NK-92 (cell line): ENCODE measurements around the gene LRIG1.

Source experiments
- DNase-seq: peaks from one replicate; lab custom pipeline; 2025; ENCODE audit not compliant: unreplicated experiment; lab: John Stamatoyannopoulos, UW

The LRIG1 gene

DNA sequence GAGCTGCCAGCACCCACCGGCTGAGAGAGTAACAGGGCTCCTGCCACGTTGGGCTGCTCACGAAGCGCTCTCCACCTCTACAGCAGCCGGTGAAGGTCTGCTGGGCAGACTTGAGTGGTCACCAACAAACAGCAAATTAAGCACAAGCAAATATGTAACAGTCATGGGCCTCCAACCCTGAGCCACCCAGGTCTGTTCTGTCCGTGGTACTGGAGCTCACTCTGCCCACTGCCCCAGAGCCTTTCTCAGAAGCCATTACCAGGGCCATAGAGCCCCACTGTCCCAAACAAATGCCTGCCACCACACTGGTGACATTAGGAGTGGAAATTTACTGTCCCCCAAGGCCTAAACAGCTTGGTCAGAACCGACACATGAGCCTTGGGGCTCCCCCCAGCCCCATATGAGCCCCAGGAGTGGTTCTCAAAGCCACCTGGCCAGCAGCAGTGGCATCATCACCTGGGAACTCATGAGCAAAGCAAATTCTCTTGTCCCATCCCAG, 56.6 kb downstream of the LRIG1 start:
- no peak for DNase-seq

DNA sequence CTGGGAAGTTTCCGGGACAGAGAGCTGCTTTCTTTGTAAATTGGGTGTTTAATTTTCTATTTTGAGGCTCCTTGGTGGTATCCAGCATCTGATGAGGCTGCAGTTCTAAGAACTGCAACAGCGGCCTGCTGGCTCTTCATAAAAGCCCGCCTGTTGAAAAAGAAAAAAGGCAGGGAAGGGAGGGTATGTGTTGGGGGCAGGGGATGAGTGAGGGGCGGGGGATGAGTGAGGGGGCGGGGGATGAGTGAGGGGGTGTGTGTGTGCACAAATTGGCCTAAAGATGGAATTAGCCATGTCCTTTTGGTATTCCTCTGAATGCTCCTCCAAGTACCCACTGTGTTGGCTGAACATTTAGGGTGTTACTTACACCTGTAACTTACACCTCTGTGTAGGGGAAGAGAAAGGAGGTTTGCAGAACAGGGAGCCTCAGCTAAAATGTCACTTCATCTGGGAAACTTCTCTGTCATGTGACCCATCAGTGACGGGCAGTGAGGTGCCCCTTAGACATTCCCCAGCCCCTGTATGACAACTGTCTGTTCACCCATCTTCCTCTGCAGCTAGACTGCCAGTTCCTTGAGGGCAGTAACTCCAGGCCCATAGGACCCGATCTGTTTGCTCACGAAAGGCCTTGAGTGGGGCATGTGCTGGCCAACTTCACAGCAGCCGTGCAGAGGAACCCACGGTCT, 57.6 kb downstream of the LRIG1 start:
- DNase-seq, result no peak

GRCh38 chr3:66442254-66443117, 58.3 kb downstream of the LRIG1 start:
- DNase-seq, result no peak

- DNase-seq, result no peak
Measured at GRCh38 chr3:66441692-66442091, 59.1 kb downstream of the LRIG1 start.

- DNase-seq, result no peak
Measured at GRCh38 chr3:66441129-66441528, 59.7 kb downstream of the LRIG1 start.

GRCh38 chr3:66439666-66440344, 61.0 kb downstream of the LRIG1 start:
- DNase-seq, result no peak

DNA sequence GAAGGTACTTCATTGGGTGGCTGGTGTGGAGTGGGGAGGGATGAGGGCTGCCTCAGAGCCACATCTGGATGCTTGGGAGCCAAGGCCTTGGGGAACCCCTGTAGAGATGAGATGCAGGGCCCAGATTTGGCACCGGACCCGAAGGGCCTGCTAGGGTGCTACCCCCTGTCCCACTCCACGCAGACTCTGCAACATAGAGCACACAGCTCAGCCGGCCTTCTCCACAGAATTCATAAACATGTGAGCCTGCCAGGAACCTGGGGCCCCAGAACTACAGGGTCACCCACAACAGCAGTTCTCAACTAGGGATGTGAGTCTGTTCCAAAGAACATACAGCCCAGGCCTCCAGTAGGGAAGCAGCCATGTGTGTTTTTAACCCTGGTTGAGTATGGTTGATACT, 62.8 kb downstream of the LRIG1 start:
- no peak for DNase-seq

DNA sequence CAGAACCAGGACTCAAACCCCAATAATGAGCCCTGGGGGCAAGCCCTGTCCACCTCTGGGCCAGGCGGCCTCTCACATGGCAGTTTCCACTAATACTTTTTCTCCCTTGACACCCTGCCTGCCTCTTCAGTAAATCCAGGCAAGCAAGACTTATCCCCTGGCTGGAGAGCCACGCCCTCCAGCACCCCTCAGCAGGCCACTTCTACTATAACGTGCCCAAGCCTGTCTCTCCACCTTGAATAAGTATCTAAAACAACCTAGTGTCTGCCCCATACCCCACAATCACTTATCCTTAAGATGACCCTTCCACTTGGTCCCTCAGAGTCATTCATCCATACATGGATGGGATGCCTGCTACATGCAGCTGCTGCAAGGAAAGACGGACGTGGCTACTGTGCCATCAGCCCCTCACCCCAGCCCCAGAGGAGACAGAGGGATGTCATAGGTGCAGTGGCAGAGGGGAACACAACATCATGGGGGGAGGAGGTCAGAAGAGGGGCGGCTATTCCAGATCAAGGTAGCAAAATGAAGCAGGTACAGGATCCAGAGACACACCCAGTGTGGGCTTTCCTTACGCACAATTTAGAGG, 63.4 kb downstream of the LRIG1 start:
- DNase-seq, result no peak

DNA sequence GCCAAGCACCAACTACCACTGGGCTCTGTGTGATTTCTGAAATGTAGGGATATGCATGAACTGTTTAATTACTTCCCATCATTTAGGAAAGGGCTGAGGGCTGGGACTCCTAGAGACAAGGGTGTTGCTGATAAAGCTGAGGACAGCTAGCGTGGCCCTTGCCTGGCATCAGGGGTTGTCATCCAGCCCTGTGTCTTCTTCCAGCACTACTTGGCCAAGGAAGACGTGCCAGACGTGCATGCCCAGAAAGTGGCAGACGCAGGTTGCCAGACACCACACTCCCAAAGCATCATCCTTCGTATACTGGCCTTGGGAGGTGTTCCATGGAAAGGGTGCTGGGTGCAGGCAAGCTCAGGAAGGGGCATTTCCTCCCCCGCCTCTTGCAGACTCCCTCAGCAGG, 64.8 kb downstream of the LRIG1 start:
- DNase-seq, result no peak

- no peak for DNase-seq
Measured at GRCh38 chr3:66434726-66435125, 66.1 kb downstream of the LRIG1 start.

- DNase-seq, result no peak
Measured at GRCh38 chr3:66433522-66433782, 67.4 kb downstream of the LRIG1 start.

DNA sequence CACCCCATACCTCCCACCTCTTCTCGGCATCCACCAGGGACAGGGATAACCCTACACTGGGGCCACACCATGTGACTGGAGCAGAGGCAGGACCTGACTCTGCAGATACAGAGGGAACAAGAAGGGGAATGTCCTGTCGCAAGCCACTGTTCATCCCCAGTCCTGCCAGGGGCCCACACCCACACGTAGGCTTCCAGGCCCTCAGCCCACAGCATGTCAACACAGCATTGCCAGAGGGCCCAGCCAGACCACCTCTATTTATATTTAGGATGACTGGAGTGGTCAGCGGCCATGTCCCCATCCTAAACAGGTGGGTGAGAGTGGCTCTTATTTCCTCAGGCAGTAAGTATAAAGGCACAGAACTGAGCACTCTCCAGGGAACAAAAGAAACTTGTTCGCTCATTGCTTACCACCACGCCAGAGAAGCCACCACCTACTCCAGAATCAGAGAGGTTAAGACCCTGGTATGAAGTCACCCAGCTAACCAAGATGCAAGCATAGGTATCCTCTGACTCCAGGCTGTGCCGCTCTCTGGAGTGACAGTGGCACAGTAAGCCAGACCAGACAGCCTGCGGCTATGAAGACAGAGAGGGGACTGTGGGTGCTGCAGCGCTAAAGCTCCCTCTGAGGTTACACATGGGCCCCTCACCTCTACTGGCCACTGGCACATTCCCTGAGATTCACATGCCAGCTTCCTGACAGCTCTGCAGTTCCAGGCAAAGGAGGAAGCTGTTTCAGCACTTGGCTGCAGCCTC, 67.9 kb downstream of the LRIG1 start:
- DNase-seq, result no peak

DNA sequence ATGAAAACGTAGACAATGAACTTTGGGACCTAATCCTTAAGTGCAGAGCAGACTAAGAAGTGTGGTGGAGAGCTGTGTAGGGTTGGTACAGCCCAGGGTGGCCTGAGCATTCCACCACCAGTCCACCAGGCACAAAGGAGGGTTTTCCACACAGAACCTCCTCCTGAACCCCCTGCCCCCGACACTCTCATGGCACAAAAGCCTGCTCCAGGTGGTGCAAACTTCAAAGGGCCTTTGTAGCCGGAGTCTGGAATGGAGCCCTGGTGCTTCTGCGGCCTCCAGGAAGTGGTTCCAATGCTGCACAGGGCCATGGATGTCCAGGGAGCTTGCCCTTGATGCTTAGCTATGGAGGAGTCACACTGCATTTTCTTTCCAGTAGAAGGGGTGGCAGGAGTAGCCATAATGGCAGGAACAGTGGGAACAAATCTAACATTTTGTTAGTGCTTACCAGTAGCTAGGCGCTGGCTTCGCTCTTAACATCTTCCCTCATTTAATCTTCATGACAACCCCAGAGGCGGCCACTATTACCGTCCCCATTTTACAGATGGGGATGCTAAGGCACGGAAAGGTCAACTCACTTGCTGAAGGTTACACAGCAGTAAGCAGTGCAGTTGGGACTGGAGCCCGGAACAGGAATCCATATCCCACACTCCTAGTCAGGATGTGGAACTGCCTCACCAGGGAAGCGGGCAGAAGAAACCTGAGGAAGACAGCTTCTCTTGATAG, 68.6 kb downstream of the LRIG1 start:
- no peak for DNase-seq

GRCh38 chr3:66431494-66431893, 69.3 kb downstream of the LRIG1 start:
- DNase-seq, result no peak

DNA sequence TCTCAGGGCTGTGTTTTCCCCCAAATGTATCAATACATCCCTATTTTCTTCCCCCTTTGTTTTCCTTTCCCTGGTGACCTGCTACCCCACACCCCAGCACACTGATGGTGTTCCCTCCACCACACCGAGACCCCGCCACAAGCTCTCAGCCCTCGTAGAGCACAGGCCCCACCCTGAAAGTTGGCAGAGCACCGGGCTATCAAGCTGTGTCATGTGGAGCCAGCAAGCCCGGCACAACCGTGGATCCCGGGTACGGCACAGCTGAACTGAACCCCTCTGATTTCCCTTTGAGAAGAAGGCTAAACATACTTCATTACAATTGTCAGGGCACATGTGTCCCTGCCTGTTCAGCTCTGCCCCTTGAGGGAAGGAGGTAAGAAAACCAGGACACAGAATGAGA, 69.9 kb downstream of the LRIG1 start:
- no peak for DNase-seq

GRCh38 chr3:66428733-66429132, 72.1 kb downstream of the LRIG1 start:
- DNase-seq, result no peak

- DNase-seq, result no peak
Measured at GRCh38 chr3:66427951-66428474, 72.8 kb downstream of the LRIG1 start.

DNA sequence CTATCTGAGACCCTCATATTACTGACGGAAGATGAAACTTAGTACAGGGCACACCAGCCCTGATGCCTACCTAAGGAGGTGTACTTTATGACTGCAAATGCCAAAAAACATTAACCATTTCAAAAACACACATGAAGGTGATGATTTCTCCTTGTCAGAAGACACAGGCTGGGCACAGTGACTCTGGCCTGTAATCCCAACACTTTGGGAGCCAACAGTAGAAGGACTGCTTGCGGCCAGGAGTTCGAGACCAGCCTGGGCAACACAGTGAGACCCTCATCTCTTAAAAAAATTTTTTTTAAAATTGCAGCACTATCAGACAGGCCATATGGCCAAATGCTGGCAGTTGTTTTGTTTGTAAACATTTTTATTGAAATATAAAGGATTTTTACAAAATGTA, 73.5 kb downstream of the LRIG1 start:
- DNase-seq, result no peak

GRCh38 chr3:66426135-66426534, 74.7 kb downstream of the LRIG1 start:
- no peak for DNase-seq

- no peak for DNase-seq
Measured at GRCh38 chr3:66425576-66426114, 75.2 kb downstream of the LRIG1 start.
